ENCODE results near the gene TTLL11. TPM values are rescaled to one million over a fixed set of nuclear protein-coding genes. Genes with fewer than 3 reads are reported as not detected.

Gene TTLL11
- total RNA-seq, 4 donors from 2014 or later: 7.4 to 14.7 (median 11.0) TPM

- no peak for DNase-seq
- intact Hi-C loops (cut with DNase I; ENCODE audit: low total_unique reads): no loop called here
- H3K27me3 ChIP-seq: no peaks in the 10 kb centered on the region
- H3K27ac ChIP-seq: no peak overlapping the region
- no peaks in the 10 kb centered on the region for H3K4me1 ChIP-seq
- TF ChIP-seq CTCF (IDR thresholded peaks at IDR 0.05): no peak
- TF ChIP-seq POLR2A (IDR thresholded peaks at IDR 0.05): no peak
- no peak overlapping the region for H3K4me3 ChIP-seq
- no peaks in the 10 kb centered on the region for H3K9me3 ChIP-seq
- H3K36me3 ChIP-seq: no peaks in the 10 kb centered on the region
Observed at GRCh38 chr9:121811751-121812150, 281.4 kb downstream of the TTLL11 start.

- intact Hi-C loops (cut with DNase I; ENCODE audit: low total_unique reads): no loop called here
- DNase-seq: no peak
- TF ChIP-seq POLR2A (IDR thresholded peaks at IDR 0.05) (no peak), CTCF (IDR thresholded peaks at IDR 0.05) (no peak)
- Histone ChIP-seq H3K9me3 (no peaks in the 10 kb centered on the region), H3K4me1 (no peaks in the 10 kb centered on the region), H3K27me3 (no peaks in the 10 kb centered on the region), H3K27ac (no peak overlapping the region), H3K36me3 (no peaks in the 10 kb centered on the region), H3K4me3 (no peak overlapping the region)
Observed at GRCh38 chr9:121811140-121811539, 282.0 kb downstream of the TTLL11 start.

GRCh38 chr9:121810489-121810888 is 282.6 kb downstream of the TTLL11 start:
- no peak for DNase-seq
- H3K27ac ChIP-seq: no peak overlapping the region
- intact Hi-C loops (cut with DNase I; ENCODE audit: low total_unique reads): no loop called here
- H3K36me3 ChIP-seq: no peaks in the 10 kb centered on the region
- no peak overlapping the region for H3K4me3 ChIP-seq
- no peak for TF ChIP-seq POLR2A (IDR thresholded peaks at IDR 0.05)
- TF ChIP-seq CTCF (IDR thresholded peaks at IDR 0.05): no peak
- H3K4me1 ChIP-seq: no peaks in the 10 kb centered on the region
- no peaks in the 10 kb centered on the region for H3K27me3 ChIP-seq
- H3K9me3 ChIP-seq: no peaks in the 10 kb centered on the region

- no peak overlapping the region for H3K4me3 ChIP-seq
- no peaks in the 10 kb centered on the region for H3K27me3 ChIP-seq
- H3K4me1 ChIP-seq: no peaks in the 10 kb centered on the region
- H3K27ac ChIP-seq: no peak overlapping the region
- no peak for TF ChIP-seq POLR2A (IDR thresholded peaks at IDR 0.05)
- TF ChIP-seq CTCF (IDR thresholded peaks at IDR 0.05): no peak
- no peaks in the 10 kb centered on the region for H3K9me3 ChIP-seq
- H3K36me3 ChIP-seq: no peaks in the 10 kb centered on the region
- DNase-seq: no peak
- intact Hi-C loops (cut with DNase I; ENCODE audit: low total_unique reads): no loop called here
Observed at GRCh38 chr9:121809356-121810050, 283.6 kb downstream of the TTLL11 start.

GRCh38 chr9:121808781-121809180 is 284.3 kb downstream of the TTLL11 start:
- H3K4me3 ChIP-seq: no peak overlapping the region
- no peak for TF ChIP-seq POLR2A (IDR thresholded peaks at IDR 0.05)
- TF ChIP-seq CTCF (IDR thresholded peaks at IDR 0.05): no peak
- no peaks in the 10 kb centered on the region for H3K36me3 ChIP-seq
- H3K9me3 ChIP-seq: no peaks in the 10 kb centered on the region
- intact Hi-C loops (cut with DNase I; ENCODE audit: low total_unique reads): no loop called here
- no peak overlapping the region for H3K27ac ChIP-seq
- no peaks in the 10 kb centered on the region for H3K27me3 ChIP-seq
- DNase-seq: no peak
- H3K4me1 ChIP-seq: no peaks in the 10 kb centered on the region

Measured in uterus (tissue), 4 donors.